NCI-H146 treated with DMSO at 0.1 percent for 48 hours (cell line): Measurements from ENCODE around the gene KCNQ2.

Experiments
- DNase-seq: peaks from one replicate; lab custom pipeline; 2025; ENCODE audit not compliant: unreplicated experiment; lab: John Stamatoyannopoulos, UW

The KCNQ2 gene

GRCh38 chr20:63406617-63407245, 65.7 kb downstream of the KCNQ2 start:
- no peak for DNase-seq

GRCh38 chr20:63406011-63406410, 66.4 kb downstream of the KCNQ2 start:
- no peak for DNase-seq

GRCh38 chr20:63405102-63405730, 67.2 kb downstream of the KCNQ2 start:
- DNase-seq, result no peak

GRCh38 chr20:63404129-63405085, 68.0 kb downstream of the KCNQ2 start:
- DNase-seq, result no peak

GRCh38 chr20:63403403-63404105, 68.9 kb downstream of the KCNQ2 start:
- no peak for DNase-seq

GRCh38 chr20:63402860-63403220, 69.6 kb downstream of the KCNQ2 start:
- no peak for DNase-seq

GRCh38 chr20:63402181-63402859, 70.1 kb downstream of the KCNQ2 start:
- DNase-seq, result no peak

GRCh38 chr20:63401384-63402110, 70.9 kb downstream of the KCNQ2 start:
- DNase-seq, result no peak

- DNase-seq, result no peak
These were observed 71.8 kb downstream of the KCNQ2 start for GRCh38 chr20:63400486-63401210.

GRCh38 chr20:63399596-63400375, 72.7 kb downstream of the KCNQ2 start:
- DNase-seq, result no peak

- DNase-seq, result no peak
These were observed 73.5 kb downstream of the KCNQ2 start for GRCh38 chr20:63398744-63399514.

GRCh38 chr20:63397946-63398450, 74.5 kb downstream of the KCNQ2 start:
- DNase-seq, result no peak

GRCh38 chr20:63397155-63397843, 75.2 kb downstream of the KCNQ2 start:
- no peak for DNase-seq

- DNase-seq, result no peak
These were observed 76.2 kb downstream of the KCNQ2 start for GRCh38 chr20:63396300-63396699.

GRCh38 chr20:63395723-63396122, 76.7 kb downstream of the KCNQ2 start:
- DNase-seq, result no peak

- no peak for DNase-seq
These were observed 77.5 kb downstream of the KCNQ2 start for GRCh38 chr20:63394920-63395455.
